ENCODE measurements around the gene UBL7.

Gene UBL7

DNA sequence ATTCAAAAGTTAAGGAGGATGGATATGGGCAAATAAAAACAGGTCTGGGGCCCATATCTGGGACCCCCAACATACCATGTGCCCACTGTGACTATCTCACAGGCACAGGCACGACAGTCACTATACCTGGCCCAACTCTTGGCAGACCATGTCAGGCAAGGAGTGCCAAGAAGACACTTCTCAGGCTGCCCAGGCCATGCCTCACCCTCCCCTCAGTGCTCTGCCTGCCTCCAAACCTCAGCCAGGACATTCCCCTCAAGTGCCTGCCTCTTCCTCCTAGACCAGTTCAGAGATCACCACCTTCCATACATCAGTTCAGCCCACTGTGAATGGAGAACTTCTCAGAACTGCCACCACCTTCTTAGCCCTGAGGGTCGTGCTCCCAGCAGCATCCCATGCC lies 22.8 kb downstream of the UBL7 start:
- no peak for DNase-seq

DNA sequence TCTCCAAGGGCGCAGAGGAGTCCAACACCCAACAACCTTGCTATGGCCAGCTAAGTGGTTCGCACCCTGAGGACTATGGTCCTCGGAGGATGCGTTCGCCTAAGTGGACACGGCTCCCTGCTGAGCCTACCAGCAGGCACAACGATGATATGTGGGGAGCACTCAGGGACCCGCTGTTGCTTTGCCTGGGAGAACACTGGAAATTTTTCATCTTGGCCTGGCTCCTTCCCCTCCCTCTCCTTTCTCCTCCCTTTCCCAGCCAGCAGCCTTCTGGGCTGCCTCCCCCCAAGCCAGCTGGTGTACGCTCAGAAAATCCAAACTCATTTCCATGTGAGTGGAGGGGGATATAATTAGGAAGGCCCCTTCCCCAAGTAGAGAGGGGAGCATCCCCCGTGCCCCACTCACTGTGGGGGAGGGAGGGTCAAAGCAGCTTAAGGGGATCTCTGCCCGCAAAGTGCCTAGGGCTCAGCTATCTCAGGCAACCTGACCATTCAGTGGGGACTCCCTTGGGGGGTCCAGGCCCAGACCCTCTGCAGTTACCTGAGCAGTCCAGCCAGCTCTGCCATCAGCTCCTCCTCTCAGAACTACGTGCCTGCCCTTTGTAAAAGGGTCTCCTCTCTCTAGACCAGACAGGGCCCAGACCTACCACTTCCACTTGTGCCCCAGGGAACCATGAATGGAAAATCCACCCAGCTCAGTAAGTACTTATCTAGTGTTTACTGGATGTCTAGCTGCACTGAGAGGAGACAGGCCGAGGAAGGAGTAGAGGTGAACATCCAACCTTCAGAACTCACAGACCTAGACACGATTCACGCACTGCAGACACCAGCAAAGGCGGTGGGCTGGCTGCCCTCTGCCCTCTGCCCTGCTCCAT lies 26.5 kb downstream of the UBL7 start:
- no peak for DNase-seq

DNA sequence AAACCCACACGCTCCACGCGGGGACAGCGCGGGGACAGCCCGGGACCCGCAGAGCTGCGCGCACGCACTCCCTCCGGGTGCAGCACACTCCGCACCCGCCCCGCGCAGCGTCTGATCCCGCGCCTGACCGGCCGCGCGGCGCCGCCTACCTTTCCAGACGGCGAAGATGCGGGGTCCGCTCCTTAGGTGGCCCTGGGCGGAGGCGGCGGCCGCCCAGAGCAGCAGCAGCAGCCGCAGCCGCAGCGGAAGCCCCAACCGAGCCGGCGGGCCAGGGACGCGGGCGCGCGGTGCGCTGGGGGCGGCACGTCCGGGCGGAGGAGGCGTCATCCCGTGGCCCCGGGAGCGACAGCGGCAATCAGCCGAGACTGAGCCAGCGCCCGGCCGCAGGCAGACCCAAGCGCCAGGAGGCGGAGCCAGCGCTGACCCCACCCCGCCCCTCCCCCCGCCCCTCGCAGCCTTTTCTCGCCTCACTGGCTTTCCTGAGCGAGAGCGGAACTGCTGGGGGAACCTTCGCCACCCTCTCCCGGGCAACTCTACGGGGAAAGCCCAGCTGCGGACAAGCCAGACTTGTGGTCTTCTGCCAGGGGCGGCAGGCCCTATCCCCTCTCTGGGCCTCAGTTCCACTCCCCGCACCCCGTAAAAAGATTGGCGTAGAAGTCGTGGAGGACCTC lies 27.2 kb downstream of the UBL7 start, which contains the start of gene SEMA7A:
TSS of gene SEMA7A (minus strand) at position 367 of the 671 bp plus-strand sequence. CDS start at position 327, 40 bp downstream.
- DNase-seq: peak; percentile 84

DNA sequence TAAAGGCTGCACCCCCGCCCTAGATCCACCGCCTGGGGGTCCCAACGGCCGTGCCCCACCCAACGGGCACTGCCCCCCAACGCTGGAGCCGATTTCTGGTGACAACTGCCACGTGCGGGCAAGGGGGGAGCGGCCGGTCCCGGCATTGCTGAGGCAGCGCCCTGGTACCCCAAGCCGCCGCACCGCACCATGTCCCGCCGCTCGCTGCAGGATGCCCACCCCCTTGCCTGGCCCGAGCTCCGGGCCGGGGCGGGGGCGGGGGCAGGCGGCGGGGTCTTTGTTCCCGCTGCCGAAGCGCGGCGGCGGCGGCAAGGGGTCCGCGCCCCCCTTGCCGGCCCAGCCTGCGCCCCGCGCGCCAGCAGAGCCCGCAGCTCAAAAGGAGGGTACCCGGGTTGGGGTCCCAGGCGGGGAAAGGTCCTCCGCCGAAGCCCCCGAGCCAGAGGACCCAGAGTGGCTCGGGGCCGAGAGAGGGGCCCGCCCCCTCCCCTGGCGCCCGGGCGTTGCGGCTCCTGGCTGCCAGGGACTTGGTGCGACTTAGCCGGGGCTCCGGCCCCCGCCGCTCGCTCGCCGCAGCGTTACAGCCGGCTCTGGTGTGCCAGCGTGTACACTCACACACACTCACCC lies 27.9 kb downstream of the UBL7 start:
- no peak for DNase-seq

DNA sequence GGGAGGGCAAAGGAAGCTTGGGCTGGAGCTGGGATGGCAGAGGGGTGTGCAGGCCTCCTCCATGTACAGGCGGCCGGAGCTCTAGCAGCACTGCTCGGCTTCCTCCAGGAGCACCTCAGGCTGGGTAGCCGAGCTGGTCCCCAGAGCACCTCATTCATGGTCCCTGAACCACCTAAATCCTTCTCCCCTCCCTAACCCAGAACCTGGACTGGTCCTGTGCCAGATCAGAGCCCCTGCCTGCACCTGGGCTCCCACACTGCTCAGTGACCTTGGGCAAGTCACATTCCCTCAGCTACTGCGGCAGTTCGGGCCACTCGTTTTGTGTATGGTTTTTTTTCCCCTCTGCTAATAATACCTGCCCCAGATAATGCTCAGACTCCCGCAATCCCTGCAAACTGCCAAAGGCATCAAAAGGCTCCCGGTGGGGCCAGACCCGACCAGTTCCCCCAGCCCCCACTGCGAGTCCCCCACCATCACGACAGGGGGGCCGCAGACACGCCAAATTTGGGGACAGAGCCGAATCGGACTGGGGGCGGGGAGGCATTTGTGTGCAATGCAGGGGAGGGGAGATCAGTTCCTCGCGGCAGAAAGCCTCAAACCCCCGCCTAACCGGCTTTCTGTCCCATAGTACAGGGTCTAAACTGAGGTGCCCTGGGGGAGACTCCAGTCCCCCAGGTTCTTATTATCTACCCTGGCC lies 28.5 kb downstream of the UBL7 start:
- no peak for DNase-seq

DNA sequence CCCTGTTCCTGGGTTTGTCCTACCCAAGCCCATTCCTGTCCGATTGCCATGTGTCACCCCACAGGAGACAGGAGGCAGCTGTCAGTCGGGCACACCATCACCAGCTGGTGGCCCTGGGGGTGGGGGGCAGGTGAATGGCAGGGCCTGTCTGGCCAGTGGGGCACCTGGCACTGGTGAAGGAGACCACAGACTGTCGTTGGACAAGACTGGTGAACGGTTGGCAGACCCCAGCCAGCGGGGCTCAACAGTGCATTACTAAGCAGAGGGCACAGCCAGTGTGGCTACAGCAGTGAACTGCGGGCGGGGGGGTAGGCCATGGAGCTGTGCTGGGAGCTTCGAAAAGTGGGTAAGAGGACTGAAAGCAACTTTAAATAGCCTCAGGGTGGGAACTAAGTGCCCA lies 29.3 kb downstream of the UBL7 start:
- DNase-seq: no peak

DNA sequence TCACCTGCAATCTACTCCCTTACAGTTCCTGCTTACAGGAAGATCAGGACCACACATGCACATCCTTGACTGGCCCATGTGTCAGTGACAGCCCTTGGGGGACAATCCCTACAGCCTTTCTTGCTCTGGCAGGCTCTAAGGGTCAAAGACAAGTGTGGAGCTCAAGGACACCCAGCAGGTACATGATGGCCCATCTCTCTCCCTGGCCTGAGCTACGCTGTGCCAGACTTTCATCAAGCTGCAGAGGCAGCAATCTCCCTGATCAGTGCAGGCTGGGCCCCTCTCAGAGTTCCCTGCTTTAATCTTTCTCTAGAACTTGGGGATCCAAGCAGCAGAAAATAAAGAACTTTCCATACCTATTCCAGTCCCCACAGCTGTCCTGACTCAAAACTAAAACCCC lies 29.8 kb downstream of the UBL7 start:
- no peak for DNase-seq

DNA sequence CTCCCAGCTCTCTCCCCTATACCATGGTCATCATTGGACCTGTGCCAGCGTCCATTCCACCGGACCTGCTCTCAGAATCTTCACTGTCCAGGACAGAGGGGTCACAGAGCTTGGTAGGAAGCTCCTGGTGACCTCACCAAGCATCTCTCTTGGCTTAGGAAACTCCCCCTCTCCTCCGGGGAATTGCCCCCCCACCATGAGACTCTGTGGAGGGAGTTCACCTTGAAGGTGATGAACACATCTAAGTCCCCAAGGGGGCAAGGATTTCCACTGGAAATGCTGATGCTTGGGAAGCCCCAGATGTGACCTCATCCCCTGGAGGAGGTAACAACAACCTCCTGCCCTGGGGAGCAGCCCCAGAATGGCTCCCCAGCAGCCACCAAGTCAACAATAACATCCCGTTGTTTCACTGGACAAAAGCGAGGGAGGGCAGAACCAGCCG lies 30.4 kb downstream of the UBL7 start:
- no peak for DNase-seq

DNA sequence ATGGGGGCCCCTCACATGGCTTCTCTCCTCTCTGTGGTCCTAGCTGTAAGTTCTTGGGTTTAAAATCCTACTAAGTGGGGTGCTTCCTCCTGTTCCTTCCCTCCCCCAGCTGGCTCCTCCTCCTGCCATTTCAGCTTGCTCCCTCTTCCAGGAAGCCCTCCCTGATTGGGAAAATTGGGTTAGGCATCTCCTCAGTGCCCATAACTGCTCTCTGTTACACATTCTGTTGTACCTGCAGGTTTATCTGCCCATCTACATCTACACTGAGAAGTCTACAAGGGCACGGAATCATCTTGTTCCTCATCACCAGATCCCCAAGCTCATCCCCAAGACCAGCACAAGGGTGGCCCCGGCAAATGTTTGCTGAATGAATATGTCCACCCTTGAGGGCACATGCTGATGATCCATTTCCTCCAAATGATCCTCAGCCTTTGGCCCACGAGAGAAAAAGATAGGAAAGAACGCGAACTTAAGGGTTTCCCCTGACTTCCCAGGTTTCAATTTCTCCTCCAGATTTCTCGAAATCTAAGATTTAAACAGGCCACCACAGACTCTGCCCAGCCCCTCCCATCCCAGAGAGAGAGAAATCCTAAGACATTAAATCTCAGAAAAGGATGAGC lies 31.1 kb downstream of the UBL7 start:
- DNase-seq: no peak

DNA sequence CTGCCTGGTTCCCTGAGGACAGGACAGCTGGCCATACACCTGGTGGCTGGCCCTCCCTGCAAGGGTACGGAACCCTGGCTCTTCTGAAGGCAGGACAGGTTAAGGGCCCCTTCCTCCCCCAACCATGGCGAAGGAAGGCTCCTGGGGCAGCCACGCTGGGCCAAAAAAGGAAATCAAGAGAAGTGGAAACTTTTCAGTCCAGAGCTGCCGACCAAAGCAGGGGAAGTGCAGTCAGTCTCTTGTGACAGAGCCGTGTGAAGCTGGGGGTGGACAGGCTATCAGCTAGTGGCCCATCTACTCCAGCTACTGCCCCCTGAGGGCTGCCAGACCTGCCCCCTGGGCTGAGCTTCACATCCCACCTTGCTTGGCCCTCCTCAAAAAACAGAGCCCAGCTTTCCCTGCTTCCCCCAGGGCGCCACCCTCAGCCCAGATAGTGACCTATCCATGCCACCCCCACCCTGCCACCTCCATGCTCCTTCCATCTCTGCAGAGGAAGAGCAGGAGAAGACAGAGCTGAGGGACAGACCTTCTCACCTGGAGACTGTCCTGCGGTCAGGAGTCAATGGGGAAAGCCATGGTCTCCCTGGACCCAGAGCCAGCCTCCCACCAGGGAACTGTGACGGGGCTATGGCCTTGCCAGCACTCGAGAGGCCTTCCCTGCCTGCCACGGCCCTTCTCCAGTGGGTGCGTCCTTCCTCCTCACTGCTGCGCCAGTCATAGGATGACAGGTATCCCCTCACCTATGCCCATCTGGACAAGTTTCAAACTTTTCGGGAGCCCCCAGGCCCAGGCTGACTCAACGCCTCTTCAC lies 31.8 kb downstream of the UBL7 start:
- DNase-seq: no peak

DNA sequence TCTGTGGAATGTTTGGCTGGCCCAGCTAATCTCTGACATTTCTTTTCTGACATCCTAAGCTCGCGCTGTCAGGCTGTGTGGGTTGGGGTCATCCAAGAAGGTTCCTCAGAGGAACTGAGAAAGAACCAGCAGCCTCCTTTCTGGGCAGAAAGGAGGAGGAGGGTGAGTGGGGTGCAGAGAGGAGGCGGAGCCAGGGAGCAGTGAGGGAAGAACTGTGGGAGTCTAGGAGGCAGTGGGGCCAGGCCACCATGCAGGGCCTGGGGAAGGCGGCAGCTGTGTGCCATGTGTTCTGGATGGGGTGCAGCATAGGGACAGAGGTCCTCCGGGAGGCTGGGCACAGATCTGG lies 32.5 kb downstream of the UBL7 start:
- DNase-seq: no peak

DNA sequence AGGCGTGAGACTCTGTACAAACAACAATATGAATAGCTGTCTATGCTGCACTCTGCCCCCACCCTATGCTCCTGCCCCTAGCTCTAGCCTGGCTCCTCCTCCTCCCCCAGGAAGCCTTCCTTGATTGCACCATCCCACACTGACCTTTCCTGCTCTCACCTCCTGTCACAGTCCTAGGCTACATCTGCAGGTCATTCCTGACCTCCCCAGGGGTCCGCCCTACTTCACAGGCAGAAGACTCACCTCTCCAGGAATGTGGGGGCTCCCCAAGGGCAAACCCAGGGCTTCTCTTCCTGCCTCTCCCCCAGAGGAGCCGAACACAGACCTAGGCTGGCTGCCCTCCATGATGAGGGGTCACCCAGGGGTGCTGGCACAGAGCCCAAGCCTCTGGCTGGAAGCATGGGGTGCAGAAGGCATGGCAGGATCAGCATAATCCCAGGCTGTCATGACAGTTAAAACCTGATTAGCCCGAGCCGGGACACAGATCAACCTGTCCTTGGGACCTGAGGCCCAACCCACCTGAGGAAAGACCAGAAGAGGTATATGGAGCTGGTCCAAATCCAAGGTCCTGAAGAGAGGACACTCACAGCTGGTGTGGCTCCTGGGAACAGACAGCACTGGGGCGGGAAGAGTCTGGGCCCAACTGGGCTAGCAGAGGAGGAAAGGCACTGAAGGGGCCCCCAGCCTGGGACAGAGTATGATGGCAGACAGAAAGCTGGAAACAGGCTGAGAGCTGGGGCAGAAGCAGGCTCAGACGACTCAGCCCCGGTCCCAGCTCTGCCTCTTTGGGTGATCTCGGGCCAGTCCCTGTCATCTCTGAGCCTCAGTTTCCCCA lies 33.1 kb downstream of the UBL7 start:
- no peak for DNase-seq

DNA sequence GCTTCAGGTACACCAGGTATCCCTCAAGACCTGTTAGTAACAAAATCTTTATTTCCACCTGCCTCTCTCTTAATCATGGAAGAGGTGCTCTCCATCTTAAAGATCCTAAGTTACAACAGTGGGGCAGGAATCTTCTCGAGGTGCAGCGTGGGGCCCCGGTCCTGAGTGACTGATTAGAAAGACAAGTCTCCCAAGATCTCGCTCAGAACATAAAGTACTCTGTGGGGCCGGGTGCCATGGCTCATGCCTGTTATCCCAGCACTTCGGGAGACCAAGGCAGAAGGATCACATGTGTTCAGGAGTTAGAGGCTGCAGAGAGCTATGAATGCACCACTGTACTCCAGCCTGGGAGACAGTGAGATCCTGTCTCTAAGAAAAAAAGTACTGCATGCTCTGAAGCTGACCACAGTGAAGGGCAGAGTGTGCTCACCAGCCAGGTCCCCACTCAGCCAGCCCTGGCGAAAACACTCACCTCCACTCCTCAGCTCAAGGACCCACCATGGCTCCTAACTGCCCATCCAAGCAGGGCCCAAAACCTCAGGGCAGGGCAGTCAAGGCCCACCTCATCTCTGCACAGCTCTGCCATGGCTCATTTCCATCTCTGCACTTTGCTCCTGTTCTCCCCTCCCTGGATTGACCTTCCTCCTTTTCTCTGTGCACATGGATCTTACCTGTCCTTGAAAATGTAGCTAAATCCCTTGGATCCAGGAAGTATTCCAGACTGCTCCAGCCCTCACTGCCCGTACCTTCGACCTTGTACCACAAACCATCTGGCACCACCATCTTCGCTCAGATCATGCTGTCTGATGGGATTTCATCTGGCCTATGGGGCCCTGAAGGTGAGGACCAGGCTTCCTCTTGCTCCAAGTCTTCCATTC lies 34.3 kb downstream of the UBL7 start:
- no peak for DNase-seq

DNA sequence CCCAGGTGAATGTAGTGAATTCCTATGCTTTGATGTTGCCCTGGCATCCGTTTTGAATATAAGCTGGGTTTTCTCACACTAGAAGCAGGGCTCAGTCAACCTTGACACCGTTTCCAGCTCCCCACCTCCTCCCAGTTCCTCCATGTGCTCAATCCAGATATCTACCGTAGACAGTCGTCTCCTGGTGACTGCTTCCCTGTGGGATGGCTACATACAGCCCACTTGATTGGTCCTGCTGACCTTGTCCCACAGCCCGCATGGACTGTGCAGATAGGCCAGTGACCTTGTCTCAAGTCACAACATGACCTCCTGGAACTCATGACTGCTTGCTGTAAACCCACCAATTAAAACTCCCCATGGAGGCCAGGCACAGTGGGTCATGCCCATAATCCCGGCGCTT lies 35.3 kb downstream of the UBL7 start:
- no peak for DNase-seq

DNA sequence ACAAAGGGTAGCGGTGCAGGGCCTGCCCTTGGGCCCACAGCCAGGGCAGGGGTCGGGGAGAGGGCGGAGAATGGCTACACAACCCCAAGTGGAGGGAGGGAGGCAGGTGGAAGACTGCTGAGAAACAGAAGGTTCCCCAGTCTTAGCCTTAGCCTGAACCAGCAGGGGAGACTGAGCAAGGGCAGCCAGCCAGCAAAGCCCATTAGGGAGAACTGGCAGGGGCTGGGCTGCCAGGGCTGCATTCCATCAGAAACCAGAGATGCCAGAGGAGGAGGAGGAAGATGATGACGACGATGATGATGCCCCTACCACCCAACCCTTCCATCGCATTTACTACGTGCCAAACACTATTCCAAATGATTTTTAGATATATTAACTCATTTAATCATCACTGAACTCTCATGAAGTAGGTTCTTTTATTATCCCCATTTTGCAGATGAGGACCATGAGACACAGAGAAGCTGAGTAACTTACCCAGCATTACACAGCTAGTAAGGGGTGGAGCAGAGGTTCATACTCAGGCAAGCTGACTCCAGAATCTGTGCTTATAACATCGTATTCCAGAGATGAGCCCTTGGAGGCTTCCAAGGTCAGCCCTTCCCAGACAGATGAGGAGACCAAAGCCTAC lies 35.9 kb downstream of the UBL7 start:
- DNase-seq: no peak

DNA sequence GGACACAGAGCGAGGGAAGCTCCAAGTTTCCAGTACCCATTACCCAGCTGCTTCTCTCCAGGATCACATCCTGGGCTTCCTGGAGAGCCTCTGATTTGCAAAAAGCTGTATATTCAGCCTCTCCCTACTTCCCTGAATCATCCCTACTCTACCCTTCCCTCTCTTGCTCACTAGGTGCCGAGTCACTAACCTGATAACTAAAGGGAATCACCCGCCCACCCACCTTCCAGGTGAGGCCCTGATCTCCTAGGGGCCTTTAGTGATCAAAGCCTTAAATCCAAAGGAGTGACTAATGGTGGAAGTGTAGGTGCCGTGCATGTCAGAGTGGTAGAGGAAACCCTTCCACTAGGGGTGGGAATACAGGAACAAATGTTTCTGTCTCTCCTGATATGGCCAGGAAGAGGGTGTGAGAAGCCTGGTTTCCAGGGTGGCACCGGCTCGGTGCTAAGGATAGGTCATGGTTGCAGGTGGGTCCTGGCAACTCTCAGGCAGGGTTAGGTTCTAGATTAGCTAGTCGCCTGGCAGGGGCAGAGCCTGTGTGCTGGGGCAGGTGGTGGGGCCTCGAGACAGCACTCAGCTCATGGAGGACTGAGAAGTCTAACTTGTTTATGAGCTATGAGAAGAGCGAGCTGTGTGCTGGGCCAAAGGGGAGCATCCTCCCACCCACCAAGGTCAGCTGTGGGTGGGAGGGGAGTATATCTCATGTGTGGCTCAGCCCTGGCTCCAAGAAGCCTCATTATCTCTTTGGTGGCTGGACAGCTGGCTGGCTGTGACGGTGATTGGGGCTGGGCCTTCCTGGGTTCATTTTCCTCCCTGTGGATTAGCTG lies 37.3 kb downstream of the UBL7 start:
- DNase-seq: no peak

DNA sequence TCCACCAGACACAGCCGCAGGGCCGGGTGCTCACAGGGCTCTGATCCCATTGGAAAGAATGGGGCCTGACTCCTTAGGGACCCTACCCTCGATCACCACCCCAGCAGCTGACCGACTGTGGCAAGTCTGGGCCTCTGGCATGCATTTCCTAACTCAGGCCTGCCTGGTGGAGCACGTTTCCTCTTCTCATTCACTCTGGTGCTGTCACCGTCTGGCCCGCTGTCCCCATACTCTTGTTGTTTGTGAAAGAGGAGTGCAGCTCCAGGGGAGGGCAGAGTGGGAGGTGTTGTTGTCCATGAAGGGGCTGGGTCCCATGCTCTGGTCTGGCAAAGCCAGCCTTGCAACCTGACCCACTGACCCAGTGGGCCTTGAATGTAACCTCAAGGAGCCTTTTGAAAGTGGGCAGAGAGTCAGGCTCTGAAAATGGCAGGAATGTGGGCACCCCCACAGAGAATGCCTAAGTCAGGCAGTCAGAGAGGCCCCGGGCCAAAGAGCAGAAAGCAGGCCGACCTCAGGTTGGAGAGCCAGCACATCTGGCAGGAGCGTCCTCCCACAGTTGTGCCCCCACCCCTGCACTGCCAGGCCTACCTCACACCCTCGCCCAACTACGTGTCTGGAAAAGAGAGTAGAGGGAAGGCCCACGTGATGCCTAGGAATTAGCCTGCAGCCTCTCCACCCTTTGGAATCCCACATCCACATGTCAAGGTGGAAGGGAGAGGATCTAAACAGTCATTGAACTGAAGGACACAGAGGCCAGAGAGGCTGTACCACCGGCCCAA lies 38.1 kb downstream of the UBL7 start:
- DNase-seq: no peak

DNA sequence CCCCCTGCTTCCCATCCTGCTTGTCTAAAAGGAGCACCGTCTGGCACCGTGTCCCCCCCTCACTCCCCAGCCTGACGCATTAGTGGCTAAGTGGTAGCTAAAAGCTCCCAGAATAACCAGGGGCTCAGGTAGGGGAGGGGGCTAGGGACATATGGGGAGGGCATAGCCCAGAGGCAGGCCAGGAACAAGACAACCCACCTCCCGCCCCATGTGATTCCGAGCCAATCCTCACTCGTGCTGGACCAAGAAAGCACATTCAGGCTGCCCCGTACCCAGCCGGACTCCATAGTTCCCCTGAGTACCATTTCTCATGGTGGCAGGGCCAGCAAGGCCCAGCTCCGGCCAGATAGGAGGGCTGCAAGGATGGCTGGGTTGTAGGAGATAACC lies 38.7 kb downstream of the UBL7 start:
- no peak for DNase-seq

All from CD4-positive, alpha-beta T cell treated with Interleukin-10 for 1 hour (primary cell).